CD4-positive, alpha-beta T cell treated with Interleukin-6 at 100 ng/mL for 8 hours (primary cell): ENCODE data around the gene ZRANB2.

Source experiments
- DNase-seq: peaks from one replicate; pipeline ENCODE4 v3.0.0-alpha.2; 2020; ENCODE audit warnings: mixed read lengths, low spot score

ZRANB2 gene

GRCh38 chr1:71027991-71028390, 52.8 kb downstream of the ZRANB2 start:
- DNase-seq, result no peak

- DNase-seq, result no peak
Measured at GRCh38 chr1:71026093-71026492, 54.7 kb downstream of the ZRANB2 start.

- no peak for DNase-seq
Measured at GRCh38 chr1:71023515-71023914, 57.3 kb downstream of the ZRANB2 start.

DNA sequence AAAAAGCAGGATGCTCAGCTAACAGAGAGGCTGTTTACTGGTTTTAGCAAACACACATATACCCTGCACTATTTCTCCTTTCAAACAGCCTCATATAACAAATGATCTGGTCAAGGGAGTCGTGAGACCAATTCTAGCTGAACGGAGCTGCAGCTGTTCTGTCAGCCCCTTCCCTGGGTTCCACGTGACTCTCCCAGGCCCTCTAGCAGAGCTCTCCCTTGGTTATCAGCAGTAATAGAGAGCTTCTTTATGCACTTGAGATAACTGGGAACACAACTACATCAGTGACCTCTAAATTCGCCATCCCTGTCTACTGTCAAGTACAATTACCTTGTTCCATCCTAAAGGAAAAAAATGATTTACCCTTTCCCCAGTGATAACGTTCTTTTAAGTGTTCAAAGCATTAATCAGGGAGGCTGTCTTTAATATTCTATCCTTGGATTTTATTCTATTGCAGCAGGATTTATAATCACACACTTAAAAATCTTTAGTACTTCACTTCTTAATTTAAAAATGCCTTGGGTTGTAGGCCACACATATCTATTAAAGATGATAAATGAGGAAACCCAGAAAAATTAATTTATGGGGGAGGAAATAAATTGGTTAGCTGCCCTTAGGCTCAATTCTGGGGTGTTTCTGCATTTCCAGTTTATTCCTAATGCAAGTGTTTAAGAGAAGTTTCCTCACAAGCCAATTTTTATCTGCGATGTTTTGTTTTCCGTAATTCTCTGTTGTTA, 61.4 kb downstream of the ZRANB2 start:
- no peak for DNase-seq

DNA sequence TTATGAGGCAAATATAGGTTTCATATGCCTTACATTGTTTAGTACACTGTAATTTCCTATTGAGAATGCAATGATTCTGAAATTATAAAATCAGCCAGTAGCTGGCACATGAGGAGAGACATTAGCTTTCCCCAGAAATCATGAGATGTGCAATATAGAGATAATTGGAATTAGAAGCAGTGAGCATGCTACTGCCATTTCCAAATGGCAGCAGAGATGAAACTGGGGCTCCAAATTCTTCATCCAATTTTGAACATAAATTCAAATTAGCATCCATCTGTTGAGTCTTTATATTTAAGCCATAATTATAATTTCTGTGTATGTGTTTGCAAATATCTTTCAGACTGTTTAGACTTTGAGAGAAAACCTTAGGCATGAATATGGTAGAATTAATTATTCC, 62.0 kb downstream of the ZRANB2 start:
- no peak for DNase-seq

DNA sequence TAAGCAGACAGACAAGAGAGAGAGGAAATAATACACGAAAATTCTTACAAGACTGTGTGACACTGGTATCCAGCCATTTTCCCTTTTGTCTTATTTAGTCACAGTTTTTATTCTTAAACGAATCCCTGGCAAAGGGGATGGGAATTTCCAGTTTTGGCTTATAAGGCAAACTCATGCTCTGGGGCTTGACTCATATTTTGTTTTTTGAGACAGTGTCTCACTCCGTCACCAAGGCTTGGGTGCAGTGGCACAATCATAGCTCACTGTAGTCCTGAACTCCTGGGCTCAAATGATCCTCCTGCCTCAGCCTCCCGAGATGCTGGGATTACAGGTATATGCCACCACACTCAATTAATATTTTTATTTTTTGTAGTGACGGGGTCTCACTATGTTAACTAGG, 65.1 kb downstream of the ZRANB2 start:
- DNase-seq, result no peak

GRCh38 chr1:71014178-71014579, 66.7 kb downstream of the ZRANB2 start:
- no peak for DNase-seq
